HepG2 (cell line): ENCODE data around the gene RPL35. TPM values are rescaled to one million over a fixed set of nuclear protein-coding genes. Genes with fewer than 3 reads are reported as not detected.
A peak's percentile ranks its signal among the peaks of the same experiment; 100 is the strongest.

Experiments
- MZF1 ChIP-seq: sonication (generic); formaldehyde crosslinking; IDR thresholded peaks from 2 replicates; pipeline ENCODE4 v1.8.1; 2023; ENCODE audit warnings: mild to moderate bottlenecking, missing genetic modification reagents, borderline replicate concordance
- SIN3A ChIP-seq: IDR thresholded peaks from 2 replicates; pipeline ENCODE4 v1.6.1; 2011; ENCODE audit warnings: low read depth, mild to moderate bottlenecking, control low read depth, low read length, borderline replicate concordance
- SPEN ChIP-seq: sonication (generic); formaldehyde crosslinking; IDR thresholded peaks from 2 replicates; pipeline ENCODE4 v1.5.1; 2020; ENCODE audit warnings: low read depth, mild to moderate bottlenecking, missing genetic modification reagents
- polyA plus RNA-seq, 8 experiments: library from polyadenylated mRNA; depleted of rRNA in 3 of 8; stranded (reverse) in 7 of 8; unstranded in 1 of 8; fragments of >200 nt; fragmentation: Illumina TruSeq in 4 of 8; extraction: Trizol in 4 of 8; gene quantifications; 2 replicates each; pipeline versions ENCODE4 v1.2.1 to v1.2.3, GENCODE V29; 2011 to 2016; ENCODE audit warnings: low read depth in 4 of 8, missing spikeins in 1 of 8, mixed read lengths in 1 of 8; ENCODE audit not compliant: insufficient read depth in 1 of 8
- total RNA-seq, 5 experiments: library from RNA; depleted of rRNA; stranded (reverse); fragments of >200 nt; fragmentation: Illumina TruSeq; extraction: Trizol; gene quantifications; 2 replicates each; pipeline ENCODE4 v1.2.3, GENCODE V29; 2016; ENCODE audit warnings: low read depth in 1 of 5
- TF ChIP-seq, protein P1 (sequence below): IDR thresholded peaks from 2 replicates; pipeline ENCODE4 v1.6.1; 2016; ENCODE audit warnings: low read depth, missing genetic modification reagents, missing compliant biosample characterization
- TF ChIP-seq, protein P2 (sequence below): sonication (generic); formaldehyde crosslinking; IDR thresholded peaks from 2 replicates; pipeline ENCODE4 v1.5.0; 2020; ENCODE audit warnings: missing genetic modification reagents, mild to moderate bottlenecking, borderline replicate concordance
- TF ChIP-seq, protein P3 (sequence below), 2 experiments: fragments of 450-650 bp in 1 of 2; sonication (generic) in 1 of 2; formaldehyde crosslinking in 1 of 2; IDR thresholded peaks; 2 replicates each; pipeline versions ENCODE4 v1.6.1 to v1.8.0; 2016 to 2022; ENCODE audit warnings: antibody characterized with exemption in 1 of 2, mild to moderate bottlenecking in 1 of 2, missing genetic modification reagents in 1 of 2
- TF ChIP-seq, protein P4 (sequence below): sonication (generic); formaldehyde crosslinking; IDR thresholded peaks from 2 replicates; pipeline ENCODE4; 2020; ENCODE audit warnings: missing genetic modification reagents, mild to moderate bottlenecking, borderline replicate concordance

Gene RPL35
- total and polyA plus RNA-seq, 2 of the 13 experiments (the other 11 are each of a cell fraction or from before 2014, with no cell fraction given), result 2,153 to 2,935 TPM

DNA sequence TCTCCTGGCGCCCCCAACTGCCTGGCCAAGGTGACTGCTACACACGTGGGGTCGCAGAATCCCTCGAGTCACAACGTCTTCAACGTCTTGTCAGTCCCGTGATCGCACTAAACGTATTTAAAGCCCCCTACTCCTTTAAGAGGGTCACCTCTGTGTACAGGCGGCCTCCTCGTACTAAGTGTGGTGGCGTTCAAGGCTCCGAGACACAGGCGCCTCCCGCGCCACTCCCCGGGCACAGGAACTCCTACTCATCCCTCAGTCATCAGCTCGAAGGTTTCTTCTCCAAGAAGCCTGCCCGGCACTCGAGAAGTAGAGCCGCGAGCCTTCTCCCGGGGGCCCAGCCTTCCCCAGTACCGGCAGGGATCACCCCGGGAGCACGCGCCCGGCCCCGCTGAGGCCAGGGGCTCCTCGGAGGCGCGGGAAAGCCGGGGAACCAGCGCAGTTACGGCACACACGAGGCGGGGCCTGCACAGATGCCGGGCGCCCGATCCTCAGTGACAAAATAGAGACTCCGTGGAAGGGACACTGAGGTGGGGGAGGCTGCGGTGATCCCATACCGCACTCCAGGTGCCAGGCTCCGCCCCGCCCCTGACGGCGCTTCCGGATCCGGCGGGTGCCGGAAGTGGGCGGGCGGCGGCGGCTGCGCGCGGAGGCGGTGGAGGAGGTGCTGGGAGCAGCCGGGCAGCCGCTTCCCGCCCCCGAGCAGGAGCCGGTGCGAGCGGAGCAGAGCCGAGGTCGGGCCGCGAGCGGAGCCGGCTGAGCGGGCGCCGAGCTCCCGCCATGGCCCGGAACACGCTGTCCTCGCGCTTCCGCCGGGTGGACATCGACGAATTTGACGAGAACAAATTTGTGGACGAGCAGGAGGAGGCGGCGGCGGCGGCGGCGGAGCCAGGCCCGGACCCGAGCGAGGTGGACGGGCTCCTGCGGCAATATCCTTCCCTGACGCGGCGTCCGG, 7.0 kb upstream of the RPL35 start (continued):
- TF ChIP-seq, protein P1, sequence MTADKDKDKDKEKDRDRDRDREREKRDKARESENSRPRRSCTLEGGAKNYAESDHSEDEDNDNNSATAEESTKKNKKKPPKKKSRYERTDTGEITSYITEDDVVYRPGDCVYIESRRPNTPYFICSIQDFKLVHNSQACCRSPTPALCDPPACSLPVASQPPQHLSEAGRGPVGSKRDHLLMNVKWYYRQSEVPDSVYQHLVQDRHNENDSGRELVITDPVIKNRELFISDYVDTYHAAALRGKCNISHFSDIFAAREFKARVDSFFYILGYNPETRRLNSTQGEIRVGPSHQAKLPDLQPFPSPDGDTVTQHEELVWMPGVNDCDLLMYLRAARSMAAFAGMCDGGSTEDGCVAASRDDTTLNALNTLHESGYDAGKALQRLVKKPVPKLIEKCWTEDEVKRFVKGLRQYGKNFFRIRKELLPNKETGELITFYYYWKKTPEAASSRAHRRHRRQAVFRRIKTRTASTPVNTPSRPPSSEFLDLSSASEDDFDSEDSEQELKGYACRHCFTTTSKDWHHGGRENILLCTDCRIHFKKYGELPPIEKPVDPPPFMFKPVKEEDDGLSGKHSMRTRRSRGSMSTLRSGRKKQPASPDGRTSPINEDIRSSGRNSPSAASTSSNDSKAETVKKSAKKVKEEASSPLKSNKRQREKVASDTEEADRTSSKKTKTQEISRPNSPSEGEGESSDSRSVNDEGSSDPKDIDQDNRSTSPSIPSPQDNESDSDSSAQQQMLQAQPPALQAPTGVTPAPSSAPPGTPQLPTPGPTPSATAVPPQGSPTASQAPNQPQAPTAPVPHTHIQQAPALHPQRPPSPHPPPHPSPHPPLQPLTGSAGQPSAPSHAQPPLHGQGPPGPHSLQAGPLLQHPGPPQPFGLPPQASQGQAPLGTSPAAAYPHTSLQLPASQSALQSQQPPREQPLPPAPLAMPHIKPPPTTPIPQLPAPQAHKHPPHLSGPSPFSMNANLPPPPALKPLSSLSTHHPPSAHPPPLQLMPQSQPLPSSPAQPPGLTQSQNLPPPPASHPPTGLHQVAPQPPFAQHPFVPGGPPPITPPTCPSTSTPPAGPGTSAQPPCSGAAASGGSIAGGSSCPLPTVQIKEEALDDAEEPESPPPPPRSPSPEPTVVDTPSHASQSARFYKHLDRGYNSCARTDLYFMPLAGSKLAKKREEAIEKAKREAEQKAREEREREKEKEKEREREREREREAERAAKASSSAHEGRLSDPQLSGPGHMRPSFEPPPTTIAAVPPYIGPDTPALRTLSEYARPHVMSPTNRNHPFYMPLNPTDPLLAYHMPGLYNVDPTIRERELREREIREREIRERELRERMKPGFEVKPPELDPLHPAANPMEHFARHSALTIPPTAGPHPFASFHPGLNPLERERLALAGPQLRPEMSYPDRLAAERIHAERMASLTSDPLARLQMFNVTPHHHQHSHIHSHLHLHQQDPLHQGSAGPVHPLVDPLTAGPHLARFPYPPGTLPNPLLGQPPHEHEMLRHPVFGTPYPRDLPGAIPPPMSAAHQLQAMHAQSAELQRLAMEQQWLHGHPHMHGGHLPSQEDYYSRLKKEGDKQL (CRISPR knock-in tag), result peak; percentile 17; the same call in 1 of the 2 replicates
- TF ChIP-seq SPEN (CRISPR knock-in tag) (peak; percentile 81; the same call in 1 of the 2 replicates), SIN3A (0 out of 2 replicates have a peak, but pooled peaks have one; percentile 12), MZF1 (CRISPR knock-in tag) (no peak)
- TF ChIP-seq, protein P2, sequence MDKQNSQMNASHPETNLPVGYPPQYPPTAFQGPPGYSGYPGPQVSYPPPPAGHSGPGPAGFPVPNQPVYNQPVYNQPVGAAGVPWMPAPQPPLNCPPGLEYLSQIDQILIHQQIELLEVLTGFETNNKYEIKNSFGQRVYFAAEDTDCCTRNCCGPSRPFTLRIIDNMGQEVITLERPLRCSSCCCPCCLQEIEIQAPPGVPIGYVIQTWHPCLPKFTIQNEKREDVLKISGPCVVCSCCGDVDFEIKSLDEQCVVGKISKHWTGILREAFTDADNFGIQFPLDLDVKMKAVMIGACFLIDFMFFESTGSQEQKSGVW, result 0 out of 2 replicates have a peak, but pooled peaks have one; percentile 20
- TF ChIP-seq, protein P3, sequence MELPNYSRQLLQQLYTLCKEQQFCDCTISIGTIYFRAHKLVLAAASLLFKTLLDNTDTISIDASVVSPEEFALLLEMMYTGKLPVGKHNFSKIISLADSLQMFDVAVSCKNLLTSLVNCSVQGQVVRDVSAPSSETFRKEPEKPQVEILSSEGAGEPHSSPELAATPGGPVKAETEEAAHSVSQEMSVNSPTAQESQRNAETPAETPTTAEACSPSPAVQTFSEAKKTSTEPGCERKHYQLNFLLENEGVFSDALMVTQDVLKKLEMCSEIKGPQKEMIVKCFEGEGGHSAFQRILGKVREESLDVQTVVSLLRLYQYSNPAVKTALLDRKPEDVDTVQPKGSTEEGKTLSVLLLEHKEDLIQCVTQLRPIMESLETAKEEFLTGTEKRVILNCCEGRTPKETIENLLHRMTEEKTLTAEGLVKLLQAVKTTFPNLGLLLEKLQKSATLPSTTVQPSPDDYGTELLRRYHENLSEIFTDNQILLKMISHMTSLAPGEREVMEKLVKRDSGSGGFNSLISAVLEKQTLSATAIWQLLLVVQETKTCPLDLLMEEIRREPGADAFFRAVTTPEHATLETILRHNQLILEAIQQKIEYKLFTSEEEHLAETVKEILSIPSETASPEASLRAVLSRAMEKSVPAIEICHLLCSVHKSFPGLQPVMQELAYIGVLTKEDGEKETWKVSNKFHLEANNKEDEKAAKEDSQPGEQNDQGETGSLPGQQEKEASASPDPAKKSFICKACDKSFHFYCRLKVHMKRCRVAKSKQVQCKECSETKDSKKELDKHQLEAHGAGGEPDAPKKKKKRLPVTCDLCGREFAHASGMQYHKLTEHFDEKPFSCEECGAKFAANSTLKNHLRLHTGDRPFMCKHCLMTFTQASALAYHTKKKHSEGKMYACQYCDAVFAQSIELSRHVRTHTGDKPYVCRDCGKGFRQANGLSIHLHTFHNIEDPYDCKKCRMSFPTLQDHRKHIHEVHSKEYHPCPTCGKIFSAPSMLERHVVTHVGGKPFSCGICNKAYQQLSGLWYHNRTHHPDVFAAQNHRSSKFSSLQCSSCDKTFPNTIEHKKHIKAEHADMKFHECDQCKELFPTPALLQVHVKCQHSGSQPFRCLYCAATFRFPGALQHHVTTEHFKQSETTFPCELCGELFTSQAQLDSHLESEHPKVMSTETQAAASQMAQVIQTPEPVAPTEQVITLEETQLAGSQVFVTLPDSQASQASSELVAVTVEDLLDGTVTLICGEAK (IDR thresholded peaks at IDR 0.05), result no peak
- TF ChIP-seq, protein P3 (CRISPR knock-in tag; IDR thresholded peaks at IDR 0.05), result no peak
- TF ChIP-seq, protein P4, sequence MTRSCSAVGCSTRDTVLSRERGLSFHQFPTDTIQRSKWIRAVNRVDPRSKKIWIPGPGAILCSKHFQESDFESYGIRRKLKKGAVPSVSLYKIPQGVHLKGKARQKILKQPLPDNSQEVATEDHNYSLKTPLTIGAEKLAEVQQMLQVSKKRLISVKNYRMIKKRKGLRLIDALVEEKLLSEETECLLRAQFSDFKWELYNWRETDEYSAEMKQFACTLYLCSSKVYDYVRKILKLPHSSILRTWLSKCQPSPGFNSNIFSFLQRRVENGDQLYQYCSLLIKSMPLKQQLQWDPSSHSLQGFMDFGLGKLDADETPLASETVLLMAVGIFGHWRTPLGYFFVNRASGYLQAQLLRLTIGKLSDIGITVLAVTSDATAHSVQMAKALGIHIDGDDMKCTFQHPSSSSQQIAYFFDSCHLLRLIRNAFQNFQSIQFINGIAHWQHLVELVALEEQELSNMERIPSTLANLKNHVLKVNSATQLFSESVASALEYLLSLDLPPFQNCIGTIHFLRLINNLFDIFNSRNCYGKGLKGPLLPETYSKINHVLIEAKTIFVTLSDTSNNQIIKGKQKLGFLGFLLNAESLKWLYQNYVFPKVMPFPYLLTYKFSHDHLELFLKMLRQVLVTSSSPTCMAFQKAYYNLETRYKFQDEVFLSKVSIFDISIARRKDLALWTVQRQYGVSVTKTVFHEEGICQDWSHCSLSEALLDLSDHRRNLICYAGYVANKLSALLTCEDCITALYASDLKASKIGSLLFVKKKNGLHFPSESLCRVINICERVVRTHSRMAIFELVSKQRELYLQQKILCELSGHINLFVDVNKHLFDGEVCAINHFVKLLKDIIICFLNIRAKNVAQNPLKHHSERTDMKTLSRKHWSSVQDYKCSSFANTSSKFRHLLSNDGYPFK (CRISPR knock-in tag), result peak; percentile 80
